Keratinocyte (primary cell): Measurements from ENCODE around the gene FBXO3.

Experiments used
- EZH2 ChIP-seq: IDR thresholded peaks from one replicate; pipeline ENCODE4 v1.6.1; 2012; ENCODE audit warnings: inconsistent platforms, mild to moderate bottlenecking, low read length, moderate library complexity
- TF ChIP-seq, protein P1 (sequence below), 3 experiments: IDR thresholded peaks in 1 of 3; conservative IDR thresholded peaks in 1 of 3; optimal IDR thresholded peaks in 1 of 3; 2 replicates in 2 of 3; 3 replicates in 1 of 3; pipeline versions ENCODE3 to v1.5.1; 2011; ENCODE audit warnings: low read length in 3 of 3, mild to moderate bottlenecking in 3 of 3, moderate library complexity in 2 of 3, control low read depth in 1 of 3, inconsistent platforms in 1 of 3; ENCODE audit not compliant: insufficient read depth in 2 of 3; ENCODE audit errors: extremely low read depth in 1 of 3

DNA sequence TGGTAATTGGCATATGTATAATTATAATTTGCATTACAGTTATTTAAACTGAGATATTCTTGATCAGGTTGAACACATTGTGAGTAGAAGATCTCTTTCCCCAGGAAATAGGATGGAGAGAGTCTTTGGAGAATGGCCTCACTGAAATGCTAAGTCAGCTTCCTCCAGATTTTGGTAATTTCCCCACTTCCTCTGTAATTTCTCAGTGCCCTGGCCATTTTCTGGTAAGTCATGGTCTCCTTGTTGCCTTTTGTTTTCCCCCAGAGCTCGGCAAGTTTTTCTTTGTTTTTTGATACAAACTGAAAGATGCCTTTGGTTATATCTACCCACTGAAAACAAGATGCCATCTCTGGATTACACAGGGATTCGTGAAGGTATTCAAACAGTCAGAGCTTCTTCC is 12.8 kb upstream of the FBXO3 start:
- TF ChIP-seq, protein P1, sequence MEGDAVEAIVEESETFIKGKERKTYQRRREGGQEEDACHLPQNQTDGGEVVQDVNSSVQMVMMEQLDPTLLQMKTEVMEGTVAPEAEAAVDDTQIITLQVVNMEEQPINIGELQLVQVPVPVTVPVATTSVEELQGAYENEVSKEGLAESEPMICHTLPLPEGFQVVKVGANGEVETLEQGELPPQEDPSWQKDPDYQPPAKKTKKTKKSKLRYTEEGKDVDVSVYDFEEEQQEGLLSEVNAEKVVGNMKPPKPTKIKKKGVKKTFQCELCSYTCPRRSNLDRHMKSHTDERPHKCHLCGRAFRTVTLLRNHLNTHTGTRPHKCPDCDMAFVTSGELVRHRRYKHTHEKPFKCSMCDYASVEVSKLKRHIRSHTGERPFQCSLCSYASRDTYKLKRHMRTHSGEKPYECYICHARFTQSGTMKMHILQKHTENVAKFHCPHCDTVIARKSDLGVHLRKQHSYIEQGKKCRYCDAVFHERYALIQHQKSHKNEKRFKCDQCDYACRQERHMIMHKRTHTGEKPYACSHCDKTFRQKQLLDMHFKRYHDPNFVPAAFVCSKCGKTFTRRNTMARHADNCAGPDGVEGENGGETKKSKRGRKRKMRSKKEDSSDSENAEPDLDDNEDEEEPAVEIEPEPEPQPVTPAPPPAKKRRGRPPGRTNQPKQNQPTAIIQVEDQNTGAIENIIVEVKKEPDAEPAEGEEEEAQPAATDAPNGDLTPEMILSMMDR (optimal IDR thresholded peaks at IDR 0.05 in 1 of 3, IDR thresholded peaks at IDR 0.05 in 1 of 3, conservative IDR thresholded peaks at IDR 0.05 in 1 of 3; ENCODE audit: extremely low read depth in 1 of 3, insufficient read depth in 2 of 3, low read length in 3 of 3) = no peak
- no peak for TF ChIP-seq EZH2
